HepG2 (cell line): ENCODE data around the gene BMF. TPM values are rescaled to one million over a fixed set of nuclear protein-coding genes. Genes with fewer than 3 reads are reported as not detected.

Source experiments
- ATF1 ChIP-seq: IDR thresholded peaks from 2 replicates; pipeline ENCODE4 v1.6.1; 2016; ENCODE audit warnings: mild to moderate bottlenecking, control low read depth
- BCL3 ChIP-seq: sonication (generic); formaldehyde crosslinking; IDR thresholded peaks from 2 replicates; pipeline ENCODE4 v1.5.1; 2020; ENCODE audit warnings: mild to moderate bottlenecking, missing genetic modification reagents, moderate library complexity
- FOXA3 ChIP-seq: IDR thresholded peaks from 2 replicates; pipeline ENCODE4 v1.6.1; 2016; ENCODE audit warnings: missing genetic modification reagents, missing compliant biosample characterization
- HNF4G ChIP-seq, 2 experiments: sonication (generic) in 1 of 2; formaldehyde crosslinking in 1 of 2; IDR thresholded peaks; 2 replicates each; pipeline versions ENCODE4 v1.4.0 to v1.6.1; 2011 to 2020; ENCODE audit warnings: borderline replicate concordance in 2 of 2, low read depth in 2 of 2, mild to moderate bottlenecking in 2 of 2, low read length in 1 of 2, missing genetic modification reagents in 1 of 2, moderate library complexity in 1 of 2
- KDM6A ChIP-seq: IDR thresholded peaks from 2 replicates; pipeline ENCODE4 v1.6.1; 2016; ENCODE audit warnings: low read depth
- PAWR ChIP-seq: sonication (generic); formaldehyde crosslinking; IDR thresholded peaks from 2 replicates; pipeline ENCODE4 v1.4.0; 2020; ENCODE audit warnings: missing genetic modification reagents, mild to moderate bottlenecking, borderline replicate concordance
- PPARG ChIP-seq: conservative IDR thresholded peaks from 2 replicates; pipeline ENCODE4 v1.6.1; 2016; ENCODE audit warnings: missing biosample characterization, missing genetic modification reagents
- PRDM10 ChIP-seq: sonication (generic); formaldehyde crosslinking; IDR thresholded peaks from 2 replicates; pipeline ENCODE4 v1.4.0; 2020; ENCODE audit warnings: low read depth, missing genetic modification reagents
- SP140L ChIP-seq: sonication (generic); formaldehyde crosslinking; IDR thresholded peaks from 2 replicates; pipeline ENCODE4 v1.4.0; 2020; ENCODE audit warnings: missing genetic modification reagents, borderline replicate concordance
- ZNF30 ChIP-seq: sonication (generic); formaldehyde crosslinking; IDR thresholded peaks from 2 replicates; pipeline ENCODE4 v1.5.0; 2020; ENCODE audit warnings: mild to moderate bottlenecking, missing genetic modification reagents
- ZNF580 ChIP-seq: IDR thresholded peaks from 2 replicates; pipeline ENCODE4 v1.6.1; 2016; ENCODE audit warnings: low read depth, borderline replicate concordance
- ZNF609 ChIP-seq: sonication (generic); formaldehyde crosslinking; IDR thresholded peaks from 2 replicates; pipeline ENCODE4 v1.4.0; 2020; ENCODE audit warnings: mild to moderate bottlenecking, missing genetic modification reagents, borderline replicate concordance
- ZNF691 ChIP-seq: sonication (generic); formaldehyde crosslinking; IDR thresholded peaks from 2 replicates; pipeline ENCODE4 v1.4.0; 2020; ENCODE audit warnings: missing genetic modification reagents, low read depth, mild to moderate bottlenecking, borderline replicate concordance
- polyA plus RNA-seq, 8 experiments: library from polyadenylated mRNA; depleted of rRNA in 3 of 8; stranded (reverse) in 7 of 8; unstranded in 1 of 8; fragments of >200 nt; fragmentation: Illumina TruSeq in 4 of 8; extraction: Trizol in 4 of 8; gene quantifications; 2 replicates each; pipeline versions ENCODE4 v1.2.1 to v1.2.3, GENCODE V29; 2011 to 2016; ENCODE audit warnings: low read depth in 4 of 8, missing spikeins in 1 of 8, mixed read lengths in 1 of 8; ENCODE audit not compliant: insufficient read depth in 1 of 8
- total RNA-seq, 5 experiments: library from RNA; depleted of rRNA; stranded (reverse); fragments of >200 nt; fragmentation: Illumina TruSeq; extraction: Trizol; gene quantifications; 2 replicates each; pipeline ENCODE4 v1.2.3, GENCODE V29; 2016; ENCODE audit warnings: low read depth in 1 of 5
- TF ChIP-seq, protein P1 (sequence below): sonication (generic); formaldehyde crosslinking; IDR thresholded peaks from 2 replicates; pipeline ENCODE4 v1.4.0; 2020; ENCODE audit warnings: missing genetic modification reagents
- TF ChIP-seq, protein P2 (sequence below): sonication (generic); formaldehyde crosslinking; IDR thresholded peaks from 2 replicates; pipeline ENCODE4 v1.8.0; 2022; ENCODE audit warnings: mild to moderate bottlenecking, missing genetic modification reagents, moderate library complexity

The BMF gene
- total and polyA plus RNA-seq, 2 of the 13 experiments (the other 11 are each of a cell fraction or from before 2014, with no cell fraction given) = 8.7 to 15.9 TPM

GRCh38 chr15:40040770-40041169 is 67.9 kb downstream of the BMF start (continued):
- TF ChIP-seq PRDM10 (CRISPR knock-in tag) (no peak), BCL3 (no peak), ATF1 (CRISPR knock-in tag) (no peak), PAWR (CRISPR knock-in tag) (no peak), PPARG (CRISPR knock-in tag) (0 out of 2 replicates have a peak, but pooled peaks have one; percentile 17), ZNF580 (CRISPR knock-in tag) (0 out of 2 replicates have a peak, but pooled peaks have one; percentile 27), HNF4G (IDR thresholded peaks at IDR 0.05; ENCODE audit: borderline replicate concordance, low read depth, low read length) (peak; percentile 77), HNF4G (CRISPR knock-in tag; IDR thresholded peaks at IDR 0.05; ENCODE audit: borderline replicate concordance, low read depth) (peak; percentile 78; the same call in 1 of the 2 replicates), FOXA3 (CRISPR knock-in tag) (peak; percentile 74), ZNF691 (CRISPR knock-in tag) (0 out of 2 replicates have a peak, but pooled peaks have one; percentile 23), KDM6A (CRISPR knock-in tag) (no peak), SP140L (CRISPR knock-in tag) (no peak), ZNF609 (peak; percentile 67; the same call in 1 of the 2 replicates), ZNF30 (no peak)
- TF ChIP-seq, protein P1, sequence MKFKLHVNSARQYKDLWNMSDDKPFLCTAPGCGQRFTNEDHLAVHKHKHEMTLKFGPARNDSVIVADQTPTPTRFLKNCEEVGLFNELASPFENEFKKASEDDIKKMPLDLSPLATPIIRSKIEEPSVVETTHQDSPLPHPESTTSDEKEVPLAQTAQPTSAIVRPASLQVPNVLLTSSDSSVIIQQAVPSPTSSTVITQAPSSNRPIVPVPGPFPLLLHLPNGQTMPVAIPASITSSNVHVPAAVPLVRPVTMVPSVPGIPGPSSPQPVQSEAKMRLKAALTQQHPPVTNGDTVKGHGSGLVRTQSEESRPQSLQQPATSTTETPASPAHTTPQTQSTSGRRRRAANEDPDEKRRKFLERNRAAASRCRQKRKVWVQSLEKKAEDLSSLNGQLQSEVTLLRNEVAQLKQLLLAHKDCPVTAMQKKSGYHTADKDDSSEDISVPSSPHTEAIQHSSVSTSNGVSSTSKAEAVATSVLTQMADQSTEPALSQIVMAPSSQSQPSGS (CRISPR knock-in tag) = no peak
- TF ChIP-seq, protein P2, sequence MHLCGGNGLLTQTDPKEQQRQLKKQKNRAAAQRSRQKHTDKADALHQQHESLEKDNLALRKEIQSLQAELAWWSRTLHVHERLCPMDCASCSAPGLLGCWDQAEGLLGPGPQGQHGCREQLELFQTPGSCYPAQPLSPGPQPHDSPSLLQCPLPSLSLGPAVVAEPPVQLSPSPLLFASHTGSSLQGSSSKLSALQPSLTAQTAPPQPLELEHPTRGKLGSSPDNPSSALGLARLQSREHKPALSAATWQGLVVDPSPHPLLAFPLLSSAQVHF (CRISPR knock-in tag) = no peak
